HepG2 (cell line): ENCODE results near the gene PRKCE. TPM values are rescaled to one million over a fixed set of nuclear protein-coding genes. Genes with fewer than 3 reads are reported as not detected.

Experiments
- ATAC-seq: fragments of 200-7000 bp; cut with Tn5 transposase; 3 replicates; pipeline ENCODE4 v1.9.1; 2020; ENCODE audit warnings: mild to moderate bottlenecking, moderate library complexity
- BruUV-seq: library from RNA; stranded (reverse); fragments of 400-500 nt; replicated peaks from 2 replicates; lab custom pipeline; 2021; lab: Mats Ljungman, UMichigan
- CTCF ChIA-PET: fragments of 300-600 bp; formaldehyde crosslinking; extraction: SDS; loops from one replicate; lab custom pipeline; 2021; ENCODE audit warnings: low total read pairs, inconsistent platforms, low intra/inter-chr PET ratio; lab: Yijun Ruan, JAX
- POLR2A ChIA-PET: fragments of 350-600 bp; sonication (Branson Sonifier 250); formaldehyde crosslinking; loops from one replicate; lab custom pipeline; 2020; ENCODE audit warnings: antibody characterized with exemption, inconsistent platforms; lab: Yijun Ruan, JAX
- DNase-seq: peaks from one replicate; pipeline ENCODE4 v3.0.0-alpha.2; 2015; ENCODE audit warnings: low spot score
- FAIRE-seq: peaks from 3 replicates; lab custom pipeline; 2011; peaks lifted over from hg19 to GRCh38; lab: Jason Lieb, UNC
- H2AFZ ChIP-seq: one replicate; pipeline ENCODE4 v1.6.1; 2011; ENCODE audit warnings: low read length, inconsistent platforms
- H3K27ac ChIP-seq: fragments of 300-600 bp; 3 replicates; pipeline ENCODE4 v1.8.0; 2011; ENCODE audit warnings: mixed run types, mild to moderate bottlenecking, mixed read lengths, low read length, inconsistent platforms; ENCODE audit not compliant: insufficient read depth; ENCODE audit errors: extremely low read length
- H3K27me3 ChIP-seq, 2 experiments: fragments of 200-600 bp in 1 of 2; 2 replicates in 1 of 2; 3 replicates in 1 of 2; pipeline versions ENCODE4 v1.6.0 to v1.8.0; 2011; ENCODE audit warnings: low read length in 2 of 2, mild to moderate bottlenecking in 2 of 2, moderate library complexity in 2 of 2, inconsistent platforms in 1 of 2; ENCODE audit not compliant: insufficient read depth in 2 of 2, control insufficient read depth in 1 of 2
- H3K36me3 ChIP-seq, 2 experiments: fragments of 200-600 bp in 1 of 2; replicated peaks in 1 of 2; 2 replicates in 1 of 2; 3 replicates in 1 of 2; pipeline versions ENCODE4 v1.5.1 to v1.8.0; 2011; ENCODE audit warnings: low read length in 2 of 2, inconsistent platforms in 1 of 2; ENCODE audit not compliant: insufficient read depth in 2 of 2, control insufficient read depth in 1 of 2
- H3K4me1 ChIP-seq: 2 replicates; pipeline ENCODE4 v1.5.1; 2012; ENCODE audit warnings: low read length, inconsistent platforms; ENCODE audit not compliant: insufficient read depth
- H3K4me2 ChIP-seq: 2 replicates; pipeline ENCODE4 v1.6.0; 2011; ENCODE audit warnings: low read depth, low read length, inconsistent platforms
- H3K4me3 ChIP-seq, 3 experiments: fragments of 200-600 bp in 1 of 3; sonication (generic), shearing (Covaris generic) in 1 of 3; replicated peaks in 1 of 3; 2 replicates each; pipeline ENCODE4 v1.5.1; 2011 to 2016; ENCODE audit warnings: low read length in 3 of 3, inconsistent platforms in 2 of 3, low read depth in 2 of 3, mild to moderate bottlenecking in 2 of 3, control low read depth in 1 of 3, mixed read lengths in 1 of 3; ENCODE audit not compliant: insufficient read depth in 1 of 3
- H3K79me2 ChIP-seq: one replicate; pipeline ENCODE4 v1.6.1; 2011; ENCODE audit warnings: low read length, inconsistent platforms; ENCODE audit not compliant: insufficient read depth
- H3K9ac ChIP-seq: 2 replicates; pipeline ENCODE4 v1.6.0; 2011; ENCODE audit warnings: mild to moderate bottlenecking, low read depth, low read length, inconsistent platforms; ENCODE audit not compliant: insufficient read depth
- H3K9me3 ChIP-seq: 2 replicates; pipeline ENCODE4 v1.5.1; 2012; ENCODE audit warnings: mild to moderate bottlenecking, low read length
- H4K20me1 ChIP-seq: 2 replicates; pipeline ENCODE4 v1.6.0; 2011; ENCODE audit warnings: inconsistent platforms, mild to moderate bottlenecking, low read length, moderate library complexity; ENCODE audit not compliant: insufficient read depth
- CCDC6 ChIP-seq: sonication (generic); formaldehyde crosslinking; IDR thresholded peaks from 2 replicates; pipeline ENCODE4 v1.8.1; 2022; ENCODE audit warnings: mild to moderate bottlenecking, missing genetic modification reagents, moderate library complexity
- KLF13 ChIP-seq: sonication (generic); formaldehyde crosslinking; IDR thresholded peaks from 2 replicates; pipeline ENCODE4 v1.4.0; 2020; ENCODE audit warnings: mild to moderate bottlenecking, missing genetic modification reagents
- KMT2B ChIP-seq: IDR thresholded peaks from 2 replicates; pipeline ENCODE4 v1.6.1; 2016; ENCODE audit warnings: missing genetic modification reagents, missing compliant biosample characterization
- MBNL3 ChIP-seq: fragments of 250-450 bp; sonication (Bioruptor Pico); conservative IDR thresholded peaks from 2 replicates; pipeline ENCODE4 v1.8.0; 2022; ENCODE audit warnings: mild to moderate bottlenecking, inconsistent platforms
- MED1 ChIP-seq: sonication (generic); formaldehyde crosslinking; IDR thresholded peaks from 2 replicates; pipeline ENCODE4 v1.4.0; 2020; ENCODE audit warnings: missing genetic modification reagents
- PAX8 ChIP-seq: sonication (generic); formaldehyde crosslinking; IDR thresholded peaks from 2 replicates; pipeline ENCODE4 v1.8.0; 2022; ENCODE audit warnings: mild to moderate bottlenecking, missing genetic modification reagents, borderline replicate concordance
- PITX1 ChIP-seq: sonication (generic); formaldehyde crosslinking; IDR thresholded peaks from 2 replicates; pipeline ENCODE4 v1.5.1; 2020; ENCODE audit warnings: mild to moderate bottlenecking, missing genetic modification reagents
- RNF2 ChIP-seq: fragments of 450-650 bp; conservative IDR thresholded peaks from 2 replicates; pipeline ENCODE4 v1.6.1; 2016; ENCODE audit warnings: low read depth
- SMAD9 ChIP-seq: sonication (generic); formaldehyde crosslinking; IDR thresholded peaks from 2 replicates; pipeline ENCODE4 v1.5.1; 2020; ENCODE audit warnings: mild to moderate bottlenecking, missing genetic modification reagents
- TCF12 ChIP-seq, 2 experiments: fragments of 450-650 bp in 1 of 2; sonication (generic) in 1 of 2; formaldehyde crosslinking in 1 of 2; IDR thresholded peaks; 2 replicates each; pipeline versions ENCODE4 v1.6.1 to v1.8.0; 2017 to 2022; ENCODE audit warnings: antibody characterized with exemption in 1 of 2, mild to moderate bottlenecking in 1 of 2, missing genetic modification reagents in 1 of 2, moderate library complexity in 1 of 2
- TP53 ChIP-seq: sonication (generic); formaldehyde crosslinking; conservative IDR thresholded peaks from 2 replicates; pipeline ENCODE4 v1.4.0; 2020; ENCODE audit warnings: missing genetic modification reagents
- ZFP1 ChIP-seq: IDR thresholded peaks from 2 replicates; pipeline ENCODE4 v1.6.1; 2016
- ZNF367 ChIP-seq: sonication (generic); formaldehyde crosslinking; IDR thresholded peaks from 2 replicates; pipeline ENCODE4 v1.4.0; 2020; ENCODE audit warnings: missing genetic modification reagents, borderline replicate concordance
- ZNF709 ChIP-seq: sonication (generic); formaldehyde crosslinking; IDR thresholded peaks from 2 replicates; pipeline ENCODE4 v1.5.0; 2020; ENCODE audit warnings: mild to moderate bottlenecking, missing genetic modification reagents
- ZNF761 ChIP-seq: sonication (generic); formaldehyde crosslinking; conservative IDR thresholded peaks from 2 replicates; pipeline ENCODE4 v1.4.0; 2020; ENCODE audit warnings: mild to moderate bottlenecking, missing genetic modification reagents
- ZNF773 ChIP-seq: sonication (generic); formaldehyde crosslinking; IDR thresholded peaks from 2 replicates; pipeline ENCODE4 v1.4.0; 2020; ENCODE audit warnings: missing genetic modification reagents, borderline replicate concordance
- WGBS: methylation state at CpG from one replicate; pipeline ENCODE4 v1.1.6; 2017; ENCODE audit warnings: low lambda C conversion rate; 5-methylcytosine and 5-hydroxymethylcytosine counted together
- in situ Hi-C: cut with HindIII; loops from 2 replicates; pipeline ENCODE4 v1.10.0; 2017; ENCODE audit warnings: low pct_unique_long_range_greater_than_20kb; ENCODE audit not compliant: extremely low pct_ligation_motif_present
- intact Hi-C: fragments of 100-400 bp; cut with micrococcal nuclease; formaldehyde crosslinking; loops from one replicate; pipeline ENCODE4 v1.10.0; 2022; ENCODE audit not compliant: unreplicated experiment
- polyA plus RNA-seq, 8 experiments: library from polyadenylated mRNA; depleted of rRNA in 3 of 8; stranded (reverse) in 7 of 8; unstranded in 1 of 8; fragments of >200 nt; fragmentation: Illumina TruSeq in 4 of 8; extraction: Trizol in 4 of 8; gene quantifications; 2 replicates each; pipeline versions ENCODE4 v1.2.1 to v1.2.3, GENCODE V29; 2011 to 2016; ENCODE audit warnings: low read depth in 4 of 8, missing spikeins in 1 of 8, mixed read lengths in 1 of 8; ENCODE audit not compliant: insufficient read depth in 1 of 8
- total RNA-seq, 5 experiments: library from RNA; depleted of rRNA; stranded (reverse); fragments of >200 nt; fragmentation: Illumina TruSeq; extraction: Trizol; gene quantifications; 2 replicates each; pipeline ENCODE4 v1.2.3, GENCODE V29; 2016; ENCODE audit warnings: low read depth in 1 of 5
- TF ChIP-seq, protein P1 (sequence below): sonication (generic); formaldehyde crosslinking; IDR thresholded peaks from 2 replicates; pipeline ENCODE4 v1.8.1; 2023; ENCODE audit warnings: mild to moderate bottlenecking, missing genetic modification reagents
- TF ChIP-seq, protein P2 (sequence below): sonication (generic); formaldehyde crosslinking; conservative IDR thresholded peaks from 2 replicates; pipeline ENCODE4 v1.4.0; 2020; ENCODE audit warnings: missing genetic modification reagents

Gene PRKCE
- total and polyA plus RNA-seq, 2 of the 13 experiments (the other 11 are each of a cell fraction or from before 2014, with no cell fraction given): 1.0 to 3.9 TPM

DNA sequence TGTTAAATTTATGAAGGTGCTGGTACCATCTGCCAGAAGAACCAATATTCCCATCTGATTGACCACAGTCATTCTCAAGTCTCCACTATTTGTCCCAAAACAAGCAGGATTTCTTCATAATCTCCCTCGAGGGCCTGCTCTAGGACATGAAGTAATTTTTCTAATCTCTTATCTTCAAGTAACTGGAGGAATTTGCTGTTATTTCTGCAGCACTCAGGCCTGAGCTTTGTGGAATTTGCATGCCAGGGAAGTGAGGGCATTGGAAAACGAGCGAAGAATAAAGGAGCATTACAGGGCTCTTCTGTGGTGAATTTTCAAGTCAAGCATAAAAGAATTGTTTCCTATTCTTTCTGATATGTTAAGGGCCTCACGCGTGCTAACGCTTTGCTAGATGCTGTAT is 484.5 kb downstream of the PRKCE start:
- CTCF ChIA-PET: no interaction called here
- TF ChIP-seq KLF13 (CRISPR knock-in tag): no peak
- TF ChIP-seq MBNL3 (CRISPR knock-in tag): no peak
- TF ChIP-seq, protein P1, sequence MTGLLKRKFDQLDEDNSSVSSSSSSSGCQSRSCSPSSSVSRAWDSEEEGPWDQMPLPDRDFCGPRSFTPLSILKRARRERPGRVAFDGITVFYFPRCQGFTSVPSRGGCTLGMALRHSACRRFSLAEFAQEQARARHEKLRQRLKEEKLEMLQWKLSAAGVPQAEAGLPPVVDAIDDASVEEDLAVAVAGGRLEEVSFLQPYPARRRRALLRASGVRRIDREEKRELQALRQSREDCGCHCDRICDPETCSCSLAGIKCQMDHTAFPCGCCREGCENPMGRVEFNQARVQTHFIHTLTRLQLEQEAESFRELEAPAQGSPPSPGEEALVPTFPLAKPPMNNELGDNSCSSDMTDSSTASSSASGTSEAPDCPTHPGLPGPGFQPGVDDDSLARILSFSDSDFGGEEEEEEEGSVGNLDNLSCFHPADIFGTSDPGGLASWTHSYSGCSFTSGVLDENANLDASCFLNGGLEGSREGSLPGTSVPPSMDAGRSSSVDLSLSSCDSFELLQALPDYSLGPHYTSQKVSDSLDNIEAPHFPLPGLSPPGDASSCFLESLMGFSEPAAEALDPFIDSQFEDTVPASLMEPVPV (CRISPR knock-in tag): no peak
- no peak for TF ChIP-seq SMAD9 (CRISPR knock-in tag)
- TF ChIP-seq PITX1 (CRISPR knock-in tag): no peak
- in situ Hi-C loops (no loop called here), intact Hi-C loops (no loop called here)
- Histone ChIP-seq H3K4me2 (no peak overlapping the region), H3K4me3 (no peak overlapping the region), H3K9me3 (no peaks in the 10 kb centered on the region), H2AFZ (no peak overlapping the region), H3K27me3 (no peaks in the 10 kb centered on the region), H3K27ac (no peak overlapping the region), H3K9ac (no peak overlapping the region), H4K20me1 (no peaks in the 10 kb centered on the region), H3K36me3 (no peaks in the 10 kb centered on the region), H3K79me2 (no peaks in the 10 kb centered on the region), H3K4me1 (no peaks in the 10 kb centered on the region)
- 76% methylated on average over 6 of the region's 6 CpGs for WGBS
- DNase-seq: no peak
- POLR2A ChIA-PET: no interaction called here
- ATAC-seq: no peak
- BruUV-seq: no TSS peak
- no peak for FAIRE-seq

DNA sequence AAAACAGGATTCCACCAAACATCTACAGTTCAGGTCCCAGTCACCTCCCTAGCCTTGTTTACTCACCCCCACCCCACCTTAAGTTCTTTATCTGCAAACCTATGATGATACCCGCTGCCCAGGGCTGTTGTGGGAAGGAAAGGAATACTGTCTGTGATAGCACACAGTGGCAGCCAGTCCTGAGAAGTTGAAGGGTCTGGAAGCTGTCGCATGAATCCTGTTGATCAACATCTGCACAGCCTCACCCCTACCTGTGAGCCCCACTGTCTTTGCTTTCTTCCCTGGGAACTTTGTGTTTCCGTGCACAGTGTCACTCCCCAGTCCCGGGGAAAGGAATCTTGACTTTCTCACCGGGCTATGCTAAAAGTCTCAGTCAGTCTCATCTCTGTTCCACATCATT is 485.0 kb downstream of the PRKCE start:
- in situ Hi-C loops: no loop called here
- no peaks in the 10 kb centered on the region for H3K27me3 ChIP-seq
- FAIRE-seq: no peak
- WGBS: 84% methylated on average over 5 of the region's 5 CpGs
- no peaks in the 10 kb centered on the region for H3K79me2 ChIP-seq
- no peak overlapping the region for H2AFZ ChIP-seq
- ChIA-PET POLR2A (no interaction called here), CTCF (no interaction called here)
- no peak overlapping the region for H3K27ac ChIP-seq
- H3K4me1 ChIP-seq: no peaks in the 10 kb centered on the region
- DNase-seq: no peak
- no peak overlapping the region for H3K9ac ChIP-seq
- H3K9me3 ChIP-seq: no peaks in the 10 kb centered on the region
- BruUV-seq: no TSS peak
- no peak for ATAC-seq
- H3K4me3 ChIP-seq: no peak overlapping the region
- no peak overlapping the region for H3K4me2 ChIP-seq
- H4K20me1 ChIP-seq: no peaks in the 10 kb centered on the region
- no peaks in the 10 kb centered on the region for H3K36me3 ChIP-seq
- intact Hi-C loops: no loop called here
- no peak for TF ChIP-seq ZNF773 (CRISPR knock-in tag)
- no peak for TF ChIP-seq ZFP1
- TF ChIP-seq CCDC6 (CRISPR knock-in tag): no peak
- TF ChIP-seq, protein P2, sequence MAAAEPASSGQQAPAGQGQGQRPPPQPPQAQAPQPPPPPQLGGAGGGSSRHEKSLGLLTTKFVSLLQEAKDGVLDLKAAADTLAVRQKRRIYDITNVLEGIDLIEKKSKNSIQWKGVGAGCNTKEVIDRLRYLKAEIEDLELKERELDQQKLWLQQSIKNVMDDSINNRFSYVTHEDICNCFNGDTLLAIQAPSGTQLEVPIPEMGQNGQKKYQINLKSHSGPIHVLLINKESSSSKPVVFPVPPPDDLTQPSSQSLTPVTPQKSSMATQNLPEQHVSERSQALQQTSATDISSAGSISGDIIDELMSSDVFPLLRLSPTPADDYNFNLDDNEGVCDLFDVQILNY: no peak
- no peak for TF ChIP-seq ZNF709 (CRISPR knock-in tag)
- no peak for TF ChIP-seq TCF12 (IDR thresholded peaks at IDR 0.05)
- no peak for TF ChIP-seq TCF12 (CRISPR knock-in tag; IDR thresholded peaks at IDR 0.05)
- no peak for TF ChIP-seq ZNF367 (CRISPR knock-in tag)
- TF ChIP-seq KMT2B (CRISPR knock-in tag): no peak
- no peak for TF ChIP-seq MED1
- no peak for TF ChIP-seq TP53 (CRISPR knock-in tag)
- TF ChIP-seq PAX8: no peak
- TF ChIP-seq ZNF761 (CRISPR knock-in tag): no peak
- TF ChIP-seq RNF2: no peak
